HepG2 (cell line): ENCODE results near the gene SEC14L5. TPM values are rescaled to one million over a fixed set of nuclear protein-coding genes. Genes with fewer than 3 reads are reported as not detected.

Experiments used
- ARID2 ChIP-seq: sonication (generic); formaldehyde crosslinking; IDR thresholded peaks from 2 replicates; pipeline ENCODE4 v1.8.1; 2022; ENCODE audit warnings: mild to moderate bottlenecking, missing genetic modification reagents, borderline replicate concordance
- ATRX ChIP-seq: sonication (generic); formaldehyde crosslinking; IDR thresholded peaks from 2 replicates; pipeline ENCODE4 v1.4.0; 2020; ENCODE audit warnings: missing genetic modification reagents, borderline replicate concordance
- DNMT1 ChIP-seq: sonication (generic); formaldehyde crosslinking; IDR thresholded peaks from 2 replicates; pipeline ENCODE4 v1.5.1; 2020; ENCODE audit warnings: mild to moderate bottlenecking, missing genetic modification reagents
- KIAA2018 ChIP-seq: sonication (generic); formaldehyde crosslinking; IDR thresholded peaks from 2 replicates; pipeline ENCODE4 v1.5.0; 2020; ENCODE audit warnings: mild to moderate bottlenecking, missing genetic modification reagents, borderline replicate concordance
- MAFG ChIP-seq: sonication (generic); formaldehyde crosslinking; IDR thresholded peaks from 2 replicates; pipeline ENCODE4 v1.5.1; 2020; ENCODE audit warnings: mild to moderate bottlenecking, missing genetic modification reagents
- MAFK ChIP-seq, 2 experiments: IDR thresholded peaks in 1 of 2; conservative IDR thresholded peaks in 1 of 2; 2 replicates each; pipeline ENCODE4 v1.6.1; 2011; ENCODE audit warnings: improper control_type of control experiment in 2 of 2, low read length in 2 of 2
- NFYC ChIP-seq: IDR thresholded peaks from 2 replicates; pipeline ENCODE4 v1.6.1; 2016; ENCODE audit warnings: missing genetic modification reagents, missing compliant biosample characterization
- RAD51 ChIP-seq: fragments of 450-650 bp; IDR thresholded peaks from 2 replicates; pipeline ENCODE4 v1.6.1; 2016; ENCODE audit warnings: borderline replicate concordance
- ZFP36 ChIP-seq: fragments of 150-350 bp; IDR thresholded peaks from 2 replicates; pipeline ENCODE4 v1.6.1; 2018; ENCODE audit warnings: borderline replicate concordance, low read length, low read depth; ENCODE audit not compliant: partially characterized antibody
- ZMAT3 ChIP-seq: sonication (generic); formaldehyde crosslinking; conservative IDR thresholded peaks from 2 replicates; pipeline ENCODE4 v1.7.0; 2021; ENCODE audit warnings: missing genetic modification reagents
- ZNF407 ChIP-seq: sonication (generic); formaldehyde crosslinking; IDR thresholded peaks from one replicate; pipeline ENCODE4 v1.5.1; 2020; ENCODE audit warnings: mild to moderate bottlenecking, missing genetic modification reagents; ENCODE audit errors: not compliant biosample characterization
- ZNF616 ChIP-seq: sonication (generic); formaldehyde crosslinking; IDR thresholded peaks from 2 replicates; pipeline ENCODE4 v1.5.0; 2020; ENCODE audit warnings: low read depth, mild to moderate bottlenecking, missing genetic modification reagents
- polyA plus RNA-seq, 8 experiments: library from polyadenylated mRNA; depleted of rRNA in 3 of 8; stranded (reverse) in 7 of 8; unstranded in 1 of 8; fragments of >200 nt; fragmentation: Illumina TruSeq in 4 of 8; extraction: Trizol in 4 of 8; gene quantifications; 2 replicates each; pipeline versions ENCODE4 v1.2.1 to v1.2.3, GENCODE V29; 2011 to 2016; ENCODE audit warnings: low read depth in 4 of 8, missing spikeins in 1 of 8, mixed read lengths in 1 of 8; ENCODE audit not compliant: insufficient read depth in 1 of 8
- total RNA-seq, 5 experiments: library from RNA; depleted of rRNA; stranded (reverse); fragments of >200 nt; fragmentation: Illumina TruSeq; extraction: Trizol; gene quantifications; 2 replicates each; pipeline ENCODE4 v1.2.3, GENCODE V29; 2016; ENCODE audit warnings: low read depth in 1 of 5

The SEC14L5 gene
- total and polyA plus RNA-seq, 2 of the 13 experiments (the other 11 are each of a cell fraction or from before 2014, with no cell fraction given), result 0.40 to 0.42 TPM

GRCh38 chr16:4937782-4938682 is 20.1 kb upstream of the SEC14L5 start (continued):
- TF ChIP-seq ZNF407 (no peak), MAFG (CRISPR knock-in tag) (no peak), NFYC (CRISPR knock-in tag) (no peak), ZFP36 (no peak), ZMAT3 (CRISPR knock-in tag) (no peak), KIAA2018 (CRISPR knock-in tag) (no peak), RAD51 (no peak), DNMT1 (CRISPR knock-in tag) (no peak), ZNF616 (CRISPR knock-in tag) (no peak), ATRX (no peak), ARID2 (CRISPR knock-in tag) (0 out of 2 replicates have a peak, but pooled peaks have one; percentile 56), MAFK (conservative IDR thresholded peaks at IDR 0.05 in 1 of 2, IDR thresholded peaks at IDR 0.05 in 1 of 2; ENCODE audit: low read length in 2 of 2) (peak; percentile 43 to 54)
